GM21786 (cell line): ENCODE data around the gene FOXQ1.

ENCODE experiments used
- ATAC-seq: cut with Tn5 transposase; IDR thresholded peaks from one replicate; pipeline ENCODE4 v1.9.1; 2021; ENCODE audit not compliant: unreplicated experiment

Gene FOXQ1

DNA sequence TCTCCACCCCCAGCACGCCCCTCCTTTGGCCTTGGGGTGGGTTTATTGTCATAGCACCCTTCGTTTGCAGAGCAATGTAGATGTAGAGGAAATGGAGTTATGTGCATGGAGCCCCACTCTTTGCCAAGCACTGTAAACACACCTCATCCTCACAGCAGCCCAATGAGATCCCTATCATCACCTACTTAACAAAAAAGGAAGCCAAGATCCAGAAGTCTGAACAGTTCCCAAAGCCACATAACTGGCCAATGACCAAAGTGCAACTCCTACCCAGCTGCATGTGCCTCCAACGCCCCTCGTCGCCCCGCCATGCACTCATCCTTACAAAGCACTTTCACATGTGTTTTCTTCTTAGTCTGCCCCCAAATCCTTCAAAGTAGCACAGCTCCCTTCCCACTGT, 21.8 kb upstream of the FOXQ1 start:
- ATAC-seq: no peak

DNA sequence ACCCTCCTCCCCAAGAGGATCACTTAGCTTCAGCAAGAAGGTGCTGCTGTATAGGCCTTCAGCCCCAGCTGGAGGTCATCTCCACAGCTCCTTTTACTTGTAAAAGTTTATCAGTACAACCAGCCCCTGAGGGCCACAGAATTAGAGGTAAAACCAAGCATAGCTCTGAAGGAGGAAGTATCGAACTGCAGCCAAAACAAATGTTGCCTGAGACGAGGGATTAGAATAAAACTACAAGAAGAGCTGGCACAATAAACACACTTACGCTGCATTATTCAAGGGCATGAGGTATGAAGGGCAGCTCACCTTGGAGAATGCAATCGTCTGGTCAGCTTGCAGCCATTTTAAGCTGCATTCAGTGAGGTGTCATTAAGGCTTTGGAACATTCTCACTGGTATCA, 21.1 kb upstream of the FOXQ1 start:
- no peak for ATAC-seq

DNA sequence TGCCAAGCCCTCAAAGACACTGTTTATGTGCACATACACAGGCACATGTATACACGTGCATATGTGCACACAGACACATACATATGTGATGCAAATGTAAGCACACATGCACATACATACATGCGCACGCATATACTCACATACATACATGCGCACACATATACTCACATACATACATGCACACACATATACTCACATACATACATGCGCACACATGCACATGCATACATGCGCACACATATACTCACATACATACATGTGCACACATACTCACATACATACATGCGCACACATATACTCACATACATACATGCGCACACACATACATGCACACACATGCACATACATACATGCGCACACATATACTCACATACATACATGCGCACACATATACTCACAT, 20.5 kb upstream of the FOXQ1 start:
- ATAC-seq: no peak

DNA sequence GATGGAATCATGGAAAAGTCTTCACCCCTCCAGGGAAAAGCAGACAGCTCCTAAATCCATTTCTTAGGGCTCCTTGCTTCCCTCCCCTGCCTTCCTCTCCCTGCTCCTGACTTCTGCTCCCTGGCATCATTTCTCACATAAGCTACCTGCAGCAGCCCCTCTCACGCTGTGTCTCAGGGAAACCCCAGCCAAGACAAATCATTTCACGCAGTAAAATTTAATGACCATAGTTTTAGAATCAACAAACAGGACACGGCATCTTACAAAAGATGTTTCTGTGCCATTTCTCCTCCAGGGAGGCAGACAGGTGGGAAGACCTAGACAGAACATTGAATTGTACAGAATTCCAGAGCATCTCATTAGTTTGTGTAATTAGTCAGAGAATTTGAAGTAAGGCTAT, 16.5 kb upstream of the FOXQ1 start:
- ATAC-seq: no peak

DNA sequence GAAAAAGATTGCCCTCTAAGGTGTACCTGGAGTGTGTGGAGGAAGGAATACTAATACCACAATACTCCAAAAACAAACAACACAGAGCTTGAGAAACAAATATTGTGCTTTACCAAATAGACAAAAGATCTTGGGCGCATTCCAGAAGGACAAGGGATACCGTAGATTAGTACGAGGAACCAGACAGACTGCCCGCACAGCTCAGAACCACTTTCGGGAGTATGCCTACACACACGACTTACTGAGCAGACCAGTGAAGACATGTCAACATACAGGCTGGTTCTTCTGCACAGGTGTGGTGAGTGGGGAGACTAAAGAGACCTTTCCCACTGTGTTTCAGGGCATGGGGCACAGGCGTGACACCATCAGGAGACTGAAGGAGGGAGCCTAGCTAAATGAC, 15.8 kb upstream of the FOXQ1 start:
- ATAC-seq: no peak

DNA sequence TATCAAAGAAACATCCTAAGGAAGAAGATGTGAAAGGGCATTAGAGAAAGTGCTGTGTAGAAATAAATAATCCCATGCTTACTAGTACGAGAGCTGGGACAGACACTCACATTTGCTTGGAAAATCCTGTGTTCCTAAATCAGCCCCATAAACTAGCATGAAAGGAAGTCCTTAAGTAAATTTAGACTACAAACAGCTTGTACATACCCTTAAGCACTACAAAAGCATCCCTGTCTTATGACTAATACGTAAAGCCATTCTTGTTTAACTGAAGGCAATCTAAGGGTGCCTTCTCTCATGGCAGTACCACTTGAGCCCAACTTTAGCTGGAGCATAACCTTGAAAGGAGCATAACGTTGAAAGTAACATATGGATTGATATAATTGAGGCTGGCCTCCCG, 15.4 kb upstream of the FOXQ1 start:
- ATAC-seq: no peak

DNA sequence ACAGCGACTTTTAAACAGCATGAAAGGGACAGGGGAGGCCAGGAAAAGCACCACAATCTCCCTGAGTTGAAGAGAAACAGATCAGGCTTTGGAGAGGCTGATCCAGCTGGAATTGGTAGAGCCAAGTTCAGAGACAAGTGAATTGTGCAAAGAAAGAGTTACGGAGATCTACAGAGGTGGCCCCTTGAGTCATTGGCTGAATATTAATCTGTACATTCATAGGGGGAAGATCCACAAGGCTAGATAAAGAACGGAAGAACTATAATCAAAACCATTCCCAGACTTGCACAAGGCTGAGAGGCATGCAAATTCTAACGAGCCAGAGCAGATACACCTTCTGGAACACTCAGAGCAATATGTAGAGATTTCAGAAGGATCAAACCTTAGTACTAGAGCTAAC, 14.2 kb upstream of the FOXQ1 start:
- no peak for ATAC-seq

DNA sequence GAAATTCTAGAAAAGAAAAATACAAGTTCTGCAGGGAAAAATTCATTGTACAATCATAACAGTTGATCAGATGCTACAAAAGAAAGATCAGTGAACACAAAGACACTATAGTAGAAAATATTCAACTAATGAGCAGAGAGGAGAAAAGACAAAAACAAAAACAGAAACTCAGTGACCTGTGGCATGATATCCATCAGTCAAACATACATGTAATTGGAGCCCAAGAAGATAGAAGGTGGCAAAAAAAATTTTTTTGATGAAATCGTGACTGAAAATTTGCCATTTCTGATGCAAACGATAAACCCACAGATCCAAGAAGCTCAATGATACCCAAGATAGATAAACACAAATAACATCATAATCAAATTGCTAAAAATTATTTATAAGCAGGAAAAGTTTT, 13.1 kb upstream of the FOXQ1 start:
- ATAC-seq: no peak

DNA sequence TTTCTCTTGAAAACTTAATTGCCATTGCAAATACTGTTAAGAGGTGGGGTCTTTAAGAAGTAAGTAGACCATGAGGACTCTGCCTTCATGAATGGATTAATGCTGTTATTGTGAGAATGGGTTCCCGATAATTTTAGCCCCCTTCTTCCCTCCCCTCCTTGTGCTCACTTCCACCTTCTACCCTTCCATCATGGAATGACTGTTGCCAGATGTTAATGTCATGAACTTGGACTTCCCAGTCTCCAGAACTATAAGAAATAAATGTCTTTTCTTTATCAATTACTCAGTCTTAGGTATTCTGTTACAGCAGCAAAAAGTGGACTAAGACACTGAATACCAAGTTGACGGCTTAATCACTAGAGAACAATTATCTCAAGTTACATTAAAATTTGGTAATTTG, 5.8 kb upstream of the FOXQ1 start:
- ATAC-seq: no peak

DNA sequence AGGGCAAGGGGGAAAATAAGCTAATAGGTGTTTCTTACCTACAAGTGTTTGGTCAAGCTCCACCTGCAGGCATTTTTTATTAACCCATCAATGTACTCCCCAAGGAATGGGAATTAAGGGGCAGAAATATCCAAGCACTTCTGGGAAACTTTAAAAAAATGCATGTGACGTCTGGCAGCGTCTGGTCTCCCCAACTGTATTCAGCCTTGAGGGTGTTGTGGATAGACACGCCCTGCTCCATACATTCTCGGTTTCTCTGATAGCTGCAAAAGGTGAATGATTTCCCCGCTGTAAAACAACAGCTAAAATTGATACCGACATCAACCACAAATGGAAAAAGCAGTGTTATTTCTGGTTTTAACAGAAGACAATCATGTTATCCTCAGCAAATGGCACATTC, 2.5 kb upstream of the FOXQ1 start:
- no peak for ATAC-seq

DNA sequence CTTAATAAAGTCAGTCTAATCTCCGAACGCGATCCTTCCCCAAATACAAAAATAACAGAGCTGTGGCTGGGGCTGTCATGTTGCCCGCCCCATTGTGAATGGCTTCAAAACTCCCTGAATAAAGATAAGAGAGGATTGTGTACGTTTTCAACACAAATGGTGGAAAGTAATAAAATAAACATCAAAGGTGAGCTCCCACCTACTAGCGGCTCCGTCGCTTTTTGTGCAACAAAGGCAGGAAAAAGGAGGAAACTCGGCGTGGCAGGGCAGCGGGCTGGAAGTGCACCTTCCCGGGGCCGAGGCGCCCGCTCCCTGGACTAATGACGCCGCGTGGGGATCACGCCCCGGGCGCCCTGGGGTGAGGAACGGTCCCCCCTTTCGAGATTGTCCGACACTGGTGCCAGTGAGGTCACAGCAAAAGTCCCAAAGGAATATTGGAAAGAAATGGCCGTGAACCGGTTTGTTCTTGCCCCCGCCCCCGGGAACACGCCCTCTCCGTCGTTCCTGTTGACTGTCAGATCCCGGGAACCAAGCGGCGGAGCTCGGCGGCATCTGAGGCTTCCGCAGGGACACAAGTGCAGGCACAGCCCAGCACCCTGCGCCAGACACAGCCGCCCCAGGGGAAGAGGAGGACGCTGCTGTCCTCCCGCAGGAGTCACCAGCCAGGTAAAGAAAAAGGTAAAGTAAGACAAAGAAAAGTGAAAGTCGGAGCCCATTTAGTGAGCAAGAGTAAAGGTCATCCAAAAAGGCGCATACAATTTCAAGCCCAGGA, 1.1 kb upstream of the FOXQ1 start:
- ATAC-seq: no peak

DNA sequence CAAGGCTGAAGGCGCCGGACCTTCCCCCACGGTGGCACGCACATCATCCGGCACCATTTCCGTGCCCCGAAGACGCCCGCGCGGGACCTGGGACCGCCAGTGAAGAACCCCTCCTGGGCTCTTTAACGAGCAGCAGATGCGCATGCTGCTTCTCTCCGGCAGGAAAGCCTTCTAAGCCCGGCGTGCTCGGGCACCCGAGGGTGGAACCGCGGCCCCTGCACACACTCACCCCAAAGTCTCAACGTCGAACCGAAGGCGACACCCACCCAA, 240 bp downstream of the FOXQ1 start:
- ATAC-seq: no peak

DNA sequence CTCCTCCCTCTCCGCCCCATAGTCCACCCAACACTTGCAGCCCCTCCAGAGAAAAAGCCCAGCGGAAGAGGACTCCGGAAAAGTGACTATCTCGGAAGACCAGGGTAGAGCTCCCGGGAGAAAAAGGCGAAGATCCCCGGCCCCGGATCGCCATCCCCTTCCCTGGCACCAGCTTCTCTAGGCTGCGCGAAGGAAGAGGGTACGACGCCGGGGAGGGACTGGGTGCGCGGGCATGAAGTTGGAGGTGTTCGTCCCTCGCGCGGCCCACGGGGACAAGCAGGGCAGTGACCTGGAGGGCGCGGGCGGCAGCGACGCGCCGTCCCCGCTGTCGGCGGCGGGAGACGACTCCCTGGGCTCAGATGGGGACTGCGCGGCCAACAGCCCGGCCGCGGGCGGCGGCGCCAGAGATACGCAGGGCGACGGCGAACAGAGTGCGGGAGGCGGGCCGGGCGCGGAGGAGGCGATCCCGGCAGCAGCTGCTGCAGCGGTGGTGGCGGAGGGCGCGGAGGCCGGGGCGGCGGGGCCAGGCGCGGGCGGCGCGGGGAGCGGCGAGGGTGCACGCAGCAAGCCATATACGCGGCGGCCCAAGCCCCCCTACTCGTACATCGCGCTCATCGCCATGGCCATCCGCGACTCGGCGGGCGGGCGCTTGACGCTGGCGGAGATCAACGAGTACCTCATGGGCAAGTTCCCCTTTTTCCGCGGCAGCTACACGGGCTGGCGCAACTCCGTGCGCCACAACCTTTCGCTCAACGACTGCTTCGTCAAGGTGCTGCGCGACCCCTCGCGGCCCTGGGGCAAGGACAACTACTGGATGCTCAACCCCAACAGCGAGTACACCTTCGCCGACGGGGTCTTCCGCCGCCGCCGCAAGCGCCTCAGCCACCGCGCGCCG, 822 bp downstream of the FOXQ1 start:
- ATAC-seq: no peak

DNA sequence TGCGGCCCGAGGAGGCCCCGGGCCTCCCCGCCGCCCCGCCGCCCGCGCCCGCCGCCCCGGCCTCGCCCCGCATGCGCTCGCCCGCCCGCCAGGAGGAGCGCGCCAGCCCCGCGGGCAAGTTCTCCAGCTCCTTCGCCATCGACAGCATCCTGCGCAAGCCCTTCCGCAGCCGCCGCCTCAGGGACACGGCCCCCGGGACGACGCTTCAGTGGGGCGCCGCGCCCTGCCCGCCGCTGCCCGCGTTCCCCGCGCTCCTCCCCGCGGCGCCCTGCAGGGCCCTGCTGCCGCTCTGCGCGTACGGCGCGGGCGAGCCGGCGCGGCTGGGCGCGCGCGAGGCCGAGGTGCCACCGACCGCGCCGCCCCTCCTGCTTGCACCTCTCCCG, 1.5 kb downstream of the FOXQ1 start:
- no peak for ATAC-seq

DNA sequence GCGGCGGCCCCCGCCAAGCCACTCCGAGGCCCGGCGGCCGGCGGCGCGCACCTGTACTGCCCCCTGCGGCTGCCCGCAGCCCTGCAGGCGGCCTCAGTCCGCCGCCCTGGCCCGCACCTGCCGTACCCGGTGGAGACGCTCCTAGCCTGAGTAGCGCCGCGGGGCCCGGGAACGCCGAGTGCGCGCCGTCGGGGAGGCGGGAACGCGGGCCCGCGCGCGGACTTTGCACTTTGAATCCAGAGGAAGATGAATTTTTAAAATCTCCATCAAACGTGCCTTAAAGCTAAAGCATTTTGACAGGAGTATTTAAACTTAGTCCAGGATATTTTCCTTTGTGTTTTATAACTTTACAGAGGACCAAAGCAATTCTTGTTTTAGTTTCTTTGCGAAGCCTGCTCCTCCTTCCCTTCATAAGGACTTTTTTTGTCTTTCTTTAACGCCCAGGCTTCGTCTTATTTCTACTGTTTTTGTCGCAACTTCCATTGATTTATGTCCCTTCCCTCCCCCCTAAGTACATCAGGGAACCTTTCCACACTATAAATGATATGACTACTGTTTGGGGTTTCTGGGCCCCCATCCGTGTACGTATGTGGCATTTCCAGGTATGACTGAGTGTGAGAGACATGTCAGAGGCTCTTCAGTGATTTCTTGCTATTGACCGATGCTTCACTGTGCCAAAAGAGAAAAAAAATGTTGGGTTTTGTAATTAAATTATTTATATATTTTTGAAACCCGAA, 2.0 kb downstream of the FOXQ1 start:
- ATAC-seq: no peak

DNA sequence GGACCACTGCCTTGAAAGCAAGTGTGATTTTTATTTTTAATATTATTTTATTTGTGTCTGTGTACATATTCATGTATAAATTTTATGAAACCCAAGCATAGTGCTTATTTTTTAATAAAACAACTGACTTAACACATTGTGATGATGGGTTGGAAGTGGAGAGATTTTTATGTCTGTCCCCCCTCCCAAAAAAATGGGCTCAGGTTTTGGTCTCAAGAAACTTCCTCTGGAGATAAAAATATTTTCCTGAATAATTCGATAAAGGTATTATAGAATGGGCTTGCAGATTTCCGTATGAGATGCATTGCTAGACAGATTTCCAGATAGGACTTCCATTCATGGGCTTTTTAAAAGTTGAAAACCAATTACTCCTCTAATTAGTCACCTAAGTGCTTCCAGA, 2.7 kb downstream of the FOXQ1 start:
- no peak for ATAC-seq

DNA sequence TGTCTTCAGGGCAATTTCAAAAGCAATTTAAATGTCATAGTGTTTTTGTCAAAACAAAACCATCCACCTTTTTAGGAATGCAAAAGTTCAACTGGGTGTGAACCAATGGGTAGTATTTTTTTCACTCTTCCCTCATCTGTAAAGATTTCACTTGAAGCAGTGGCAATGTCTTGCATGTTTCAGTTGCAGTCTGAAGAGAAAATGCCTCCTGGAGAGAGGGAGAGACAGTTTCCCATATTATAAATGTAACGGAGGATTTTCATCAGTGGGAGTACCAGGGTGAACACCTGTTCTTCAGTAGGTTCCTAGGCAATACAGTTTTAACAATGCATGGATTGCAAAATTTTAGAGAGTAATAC, 3.3 kb downstream of the FOXQ1 start:
- ATAC-seq: no peak

DNA sequence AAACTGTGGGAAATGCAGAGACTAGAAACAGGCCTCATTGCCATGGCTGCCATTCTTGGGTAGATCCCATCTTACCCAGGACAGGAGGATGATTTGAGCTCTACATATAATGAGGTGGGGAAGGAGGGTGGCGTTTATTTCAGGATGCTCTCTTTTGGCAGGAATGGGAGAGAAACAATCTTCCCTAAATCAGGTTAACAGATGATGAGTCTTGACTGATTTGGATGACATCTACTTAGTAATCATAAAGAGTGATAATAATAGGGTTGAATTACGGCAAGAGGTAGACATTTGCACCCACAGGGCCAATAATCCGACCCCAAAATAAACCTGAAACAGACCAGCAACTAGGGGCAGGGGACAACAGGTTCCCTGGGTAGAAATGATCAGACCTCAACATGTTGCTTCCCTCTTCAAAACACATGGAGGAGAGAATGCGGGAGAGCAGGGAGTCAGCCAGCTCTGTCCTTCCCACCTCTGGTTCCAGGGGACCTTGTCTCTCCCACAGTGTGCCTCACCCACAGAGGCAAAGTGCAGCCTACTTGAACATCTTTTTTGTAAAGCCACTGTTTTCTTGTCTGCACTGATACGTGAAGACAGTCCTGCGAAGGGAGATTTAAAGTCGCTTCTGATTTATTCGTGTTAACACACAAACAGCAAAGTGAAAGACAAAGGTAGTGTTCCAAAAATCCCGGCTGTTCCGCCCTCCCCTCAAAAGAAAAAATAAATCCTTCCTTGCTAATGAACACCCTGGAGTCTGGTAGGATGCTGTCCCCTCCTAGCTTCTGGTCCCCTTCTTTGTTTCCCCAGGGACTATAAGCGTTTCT, 3.9 kb downstream of the FOXQ1 start:
- no peak for ATAC-seq

DNA sequence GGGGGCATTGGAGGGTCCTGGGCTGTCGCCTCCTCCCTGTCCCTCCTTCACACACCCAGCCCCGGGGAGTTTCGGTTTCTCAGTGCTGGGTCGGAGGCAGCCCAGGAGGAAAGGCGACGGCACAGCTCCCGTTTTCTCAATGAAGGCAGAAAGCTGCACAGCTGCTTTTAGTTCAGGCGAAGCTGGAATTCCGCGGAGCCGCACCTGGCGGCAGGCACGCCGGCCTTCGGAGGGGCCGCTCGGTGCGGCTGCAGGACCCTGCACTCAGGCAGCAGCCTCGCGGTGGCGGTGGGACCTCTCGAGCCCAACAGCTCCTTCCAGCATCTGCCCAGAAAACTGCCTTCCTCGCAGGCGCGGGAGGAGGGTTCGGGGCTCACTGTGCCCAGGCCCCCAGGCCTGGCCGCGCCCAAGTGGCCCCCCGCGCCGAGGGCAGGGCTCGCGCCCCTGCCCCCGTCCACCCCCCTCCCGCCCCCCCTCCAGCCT, 4.6 kb downstream of the FOXQ1 start:
- ATAC-seq: no peak

DNA sequence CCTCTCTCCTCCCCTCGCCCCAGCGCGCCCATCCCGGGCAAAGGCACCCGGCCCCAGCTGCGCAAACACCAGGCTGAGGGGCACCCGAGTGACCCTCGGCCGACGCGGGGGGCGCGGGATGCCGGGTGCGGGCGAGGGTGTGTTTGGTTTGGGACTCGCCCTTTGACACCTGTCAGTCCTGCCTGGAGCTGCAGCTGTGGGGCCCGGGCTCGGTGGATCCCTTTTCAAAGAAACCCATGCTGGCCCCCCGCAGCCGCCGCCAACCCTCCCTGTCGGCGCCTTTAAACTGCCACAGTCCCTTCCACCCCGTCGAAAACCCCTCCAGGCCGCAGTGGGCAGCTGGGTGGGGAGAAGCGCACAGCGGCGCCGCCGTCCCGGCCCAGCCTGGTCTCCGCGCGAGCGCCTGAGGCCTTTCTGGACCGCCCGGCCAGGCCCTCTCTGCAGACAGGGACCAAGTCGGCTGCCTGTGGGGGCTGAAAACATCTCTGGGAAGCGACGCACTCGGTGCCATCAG, 5.5 kb downstream of the FOXQ1 start:
- no peak for ATAC-seq

DNA sequence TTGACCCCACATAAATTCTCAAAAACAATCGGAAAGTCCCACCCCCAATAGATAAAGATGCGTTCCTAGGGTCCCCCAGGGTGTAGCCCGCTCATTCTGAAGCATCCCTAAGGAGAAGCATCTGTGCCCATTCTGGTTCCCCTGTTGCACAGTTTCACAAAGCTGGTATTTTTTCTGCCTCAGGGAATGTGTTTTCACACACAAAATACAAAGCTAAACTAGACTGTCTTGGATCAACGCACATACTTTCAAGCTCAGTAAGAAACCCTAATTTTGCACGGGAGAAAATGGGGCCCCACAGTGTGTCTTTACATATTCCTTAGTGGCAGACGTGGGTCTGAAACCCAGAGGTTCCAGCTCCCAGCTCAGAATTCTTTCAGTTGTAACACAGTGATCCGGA, 6.1 kb downstream of the FOXQ1 start:
- no peak for ATAC-seq
